NCI-H1694 (cell line): ENCODE measurements around the gene PPM1H.
"Not testable (repeated sequence)": the region's sequence is repeated elsewhere in the genome, so short reads cannot be mapped to it uniquely, and the experiment has no call there.

Experiments
- DNase-seq: peaks from one replicate; lab custom pipeline; 2025; lab: John Stamatoyannopoulos, UW

PPM1H gene

GRCh38 chr12:62684570-62685295, 250.2 kb downstream of the PPM1H start:
- no peak for DNase-seq

GRCh38 chr12:62683776-62684569, 251.0 kb downstream of the PPM1H start:
- DNase-seq, result no peak

- DNase-seq, result no peak
Observed at GRCh38 chr12:62681306-62681705, 253.6 kb downstream of the PPM1H start.

GRCh38 chr12:62679608-62680007, 255.3 kb downstream of the PPM1H start:
- no peak for DNase-seq

GRCh38 chr12:62677355-62677754, 257.6 kb downstream of the PPM1H start:
- no peak for DNase-seq

GRCh38 chr12:62676521-62677307, 258.2 kb downstream of the PPM1H start:
- DNase-seq, result no peak

- DNase-seq, result no peak
Observed at GRCh38 chr12:62673028-62673815, 261.7 kb downstream of the PPM1H start.

DNA sequence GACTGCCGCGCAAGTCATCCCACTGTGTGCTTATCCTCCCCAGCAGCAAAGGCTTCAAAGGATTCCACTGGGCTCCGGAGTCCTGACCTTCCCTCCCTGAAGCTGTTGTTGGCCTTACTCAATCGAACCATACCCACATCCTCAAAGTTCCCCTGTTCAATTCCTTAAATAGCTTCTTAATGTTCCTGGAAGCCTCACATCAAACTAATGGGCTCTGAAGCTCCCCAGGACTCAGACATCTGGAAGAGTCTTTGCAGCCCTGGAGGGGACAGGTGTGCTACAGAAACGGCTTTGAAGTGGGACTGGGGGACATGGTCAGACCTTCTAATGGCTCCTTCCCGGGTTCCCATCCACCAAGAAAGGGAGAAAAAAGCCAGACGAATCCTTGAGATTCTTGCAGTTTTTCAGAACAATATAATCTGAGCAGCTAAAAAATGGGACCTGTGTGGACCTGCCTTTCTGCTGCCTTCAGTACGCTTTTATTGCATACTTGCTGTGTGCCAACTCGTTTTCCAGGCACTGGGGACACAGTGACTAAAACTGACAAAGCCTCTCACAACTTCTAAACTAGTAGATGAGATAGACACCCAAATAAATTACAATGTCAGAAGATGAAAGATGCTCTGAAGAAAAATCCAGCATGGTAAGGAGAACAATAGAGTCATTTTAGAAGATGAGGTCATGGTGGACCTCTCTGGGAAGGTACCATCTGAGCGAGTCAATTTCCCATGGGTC, 263.8 kb downstream of the PPM1H start:
- no peak for DNase-seq

DNA sequence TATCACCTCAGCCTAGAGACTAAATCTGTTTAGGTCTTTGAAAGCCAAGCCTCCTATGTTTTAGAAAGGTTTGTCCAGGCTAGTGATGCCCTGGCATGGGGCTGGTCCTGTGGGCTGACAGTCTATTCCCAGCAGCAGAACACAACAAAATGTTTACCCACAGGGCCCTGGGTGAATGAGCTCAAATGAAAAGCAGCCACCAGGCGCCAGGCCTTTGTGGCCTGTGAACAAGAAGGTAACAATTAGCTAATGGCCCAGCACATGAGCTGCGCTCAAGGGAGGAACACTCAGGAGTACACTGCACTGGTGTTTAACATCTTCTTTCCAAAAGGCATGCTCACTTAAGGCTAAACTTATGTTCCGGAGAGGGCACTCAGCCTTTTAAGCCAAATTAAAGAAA, 266.2 kb downstream of the PPM1H start:
- DNase-seq, result no peak

DNA sequence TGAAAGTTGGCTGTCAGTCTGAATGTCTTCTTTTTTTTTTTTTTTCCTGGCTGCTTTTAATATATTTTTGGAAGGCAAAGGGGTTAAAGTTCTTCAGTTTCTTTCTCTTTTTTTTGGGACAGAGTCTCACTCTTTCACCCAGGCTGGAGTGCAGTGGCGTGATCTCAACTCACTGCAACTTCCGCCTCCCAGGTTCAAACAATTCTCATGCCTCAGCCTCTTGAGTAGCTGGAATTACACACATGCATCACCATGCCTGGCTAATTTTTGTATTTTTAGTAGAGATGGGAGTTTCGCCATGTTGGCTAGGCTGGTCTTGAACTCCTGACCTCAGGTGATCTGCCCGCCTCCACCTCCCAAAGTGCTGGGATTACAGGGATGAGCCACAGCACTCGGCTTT, 270.0 kb downstream of the PPM1H start:
- not testable (repeated sequence) for DNase-seq

DNA sequence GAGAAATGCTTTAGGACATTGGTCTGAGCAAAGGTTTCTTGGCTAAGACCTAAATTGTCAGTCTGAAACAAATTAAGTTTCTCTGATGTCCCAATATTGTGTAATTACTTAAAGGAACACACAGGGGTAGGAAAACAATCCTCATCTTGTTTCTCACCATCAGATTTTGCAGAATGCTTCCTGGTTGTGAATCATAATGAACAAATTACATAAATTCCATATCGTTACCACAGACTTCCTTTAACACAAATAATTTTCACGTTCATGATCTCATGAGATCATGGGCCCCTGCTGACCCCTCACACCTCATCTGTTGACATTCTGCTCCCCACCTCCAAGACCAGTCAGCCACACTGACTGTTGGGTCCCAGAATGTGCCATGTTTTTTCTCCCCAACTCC, 274.2 kb downstream of the PPM1H start:
- DNase-seq, result no peak

- DNase-seq, result no peak
Observed at GRCh38 chr12:62659453-62660295, 275.3 kb downstream of the PPM1H start.

- DNase-seq, result no peak
Observed at GRCh38 chr12:62658910-62659309, 276.0 kb downstream of the PPM1H start.

DNA sequence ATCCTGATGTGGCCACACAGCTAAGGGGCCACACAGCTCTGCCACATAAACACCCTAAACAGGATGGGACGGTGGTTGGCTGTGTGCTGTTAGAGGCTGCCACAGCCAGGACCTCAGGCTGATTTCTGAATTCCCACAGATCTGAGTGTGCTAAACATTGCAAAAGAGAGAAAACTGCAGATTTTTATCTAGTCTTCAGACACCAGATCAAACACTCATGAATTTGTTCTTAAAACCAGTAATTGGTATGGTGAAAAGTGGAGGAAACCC, 277.7 kb downstream of the PPM1H start:
- no peak for DNase-seq

DNA sequence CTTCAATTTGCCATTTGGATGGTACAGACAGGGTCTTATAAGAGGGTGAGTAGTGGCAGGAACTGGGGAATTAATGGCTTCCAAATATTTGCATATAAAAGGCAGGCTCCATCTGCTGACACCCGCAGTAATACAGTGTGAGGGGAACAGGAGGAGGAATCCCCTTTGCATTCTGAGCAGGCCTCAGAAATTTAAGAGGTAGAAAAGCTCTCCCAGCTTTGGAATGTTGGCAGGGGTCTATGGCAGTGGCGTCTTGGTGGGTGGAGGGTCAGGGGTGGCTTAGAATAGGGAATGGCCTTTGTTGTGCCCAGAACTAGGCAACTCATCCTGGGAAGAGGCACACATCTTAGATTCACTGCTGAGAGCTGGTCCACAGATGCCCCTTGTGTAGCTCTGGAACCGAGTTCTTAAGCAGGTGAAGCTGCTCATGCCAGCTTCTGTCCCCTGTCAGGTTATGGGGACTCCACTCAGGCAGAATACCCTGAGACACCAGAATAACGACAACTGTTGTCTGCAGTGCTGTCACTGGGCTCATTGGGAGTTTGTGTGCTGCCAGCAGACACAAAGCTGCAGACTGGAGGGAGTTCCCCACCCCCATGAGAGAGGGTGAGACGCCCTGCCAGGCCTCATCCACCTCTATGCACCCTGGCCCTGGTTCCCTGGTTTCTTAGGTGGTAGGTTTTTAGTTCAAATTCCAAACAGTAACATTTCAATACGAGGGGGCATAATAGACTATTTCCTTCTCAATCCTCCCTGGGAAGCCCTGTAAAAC, 278.2 kb downstream of the PPM1H start:
- no peak for DNase-seq

DNA sequence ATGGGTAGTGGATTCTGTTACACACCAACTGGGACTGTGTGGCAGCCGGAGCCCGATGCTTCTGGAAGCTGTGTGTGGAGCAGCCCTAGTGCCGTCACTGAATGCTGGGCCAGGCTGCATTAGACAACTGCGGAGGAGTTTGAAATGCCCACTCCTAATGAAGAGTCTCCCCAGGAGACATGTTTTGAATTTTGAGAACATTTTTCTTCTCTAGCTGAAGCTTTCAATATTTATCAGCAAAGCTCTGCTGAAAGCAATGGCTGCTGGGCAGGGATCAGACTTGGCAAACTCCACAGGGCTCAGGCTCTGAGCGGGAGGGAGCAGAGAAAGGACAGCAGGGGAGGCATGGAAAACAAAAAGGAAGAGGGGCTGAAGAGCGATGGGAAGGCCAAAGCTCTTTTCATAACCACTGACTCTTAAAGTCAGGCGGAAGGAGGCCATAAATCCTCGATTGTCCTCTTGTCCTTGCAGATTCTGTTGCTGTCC, 279.2 kb downstream of the PPM1H start:
- no peak for DNase-seq

- no peak for DNase-seq
Observed at GRCh38 chr12:62654326-62655241, 280.4 kb downstream of the PPM1H start.

DNA sequence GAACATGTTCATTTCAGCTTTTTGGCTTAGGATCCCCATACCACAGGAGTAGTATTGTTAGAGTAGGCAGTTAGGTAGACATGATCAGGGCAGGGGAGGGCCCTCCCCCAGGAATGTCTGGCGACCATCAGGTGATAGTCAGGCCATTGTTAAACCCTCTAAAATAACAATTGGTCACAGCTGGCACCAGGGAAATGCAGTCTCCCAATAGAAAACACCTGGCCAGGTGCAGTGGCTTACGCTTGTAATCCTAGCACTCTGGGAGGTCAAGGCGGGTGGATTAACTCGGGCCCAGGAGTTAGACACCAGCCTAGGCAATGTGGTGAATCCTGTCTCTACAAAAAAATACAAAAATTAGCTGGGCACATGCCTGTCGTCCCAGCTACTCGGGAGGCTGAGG, 281.2 kb downstream of the PPM1H start:
- no peak for DNase-seq

- DNase-seq, result no peak
Observed at GRCh38 chr12:62653304-62653703, 281.6 kb downstream of the PPM1H start.
